Measurements from ENCODE around the gene NLRP3. TPM values are rescaled to one million over a fixed set of nuclear protein-coding genes. Genes with fewer than 3 reads are reported as not detected.

The NLRP3 gene
- total RNA-seq, 1 donor from 2014 or later = 0.09 TPM

DNA sequence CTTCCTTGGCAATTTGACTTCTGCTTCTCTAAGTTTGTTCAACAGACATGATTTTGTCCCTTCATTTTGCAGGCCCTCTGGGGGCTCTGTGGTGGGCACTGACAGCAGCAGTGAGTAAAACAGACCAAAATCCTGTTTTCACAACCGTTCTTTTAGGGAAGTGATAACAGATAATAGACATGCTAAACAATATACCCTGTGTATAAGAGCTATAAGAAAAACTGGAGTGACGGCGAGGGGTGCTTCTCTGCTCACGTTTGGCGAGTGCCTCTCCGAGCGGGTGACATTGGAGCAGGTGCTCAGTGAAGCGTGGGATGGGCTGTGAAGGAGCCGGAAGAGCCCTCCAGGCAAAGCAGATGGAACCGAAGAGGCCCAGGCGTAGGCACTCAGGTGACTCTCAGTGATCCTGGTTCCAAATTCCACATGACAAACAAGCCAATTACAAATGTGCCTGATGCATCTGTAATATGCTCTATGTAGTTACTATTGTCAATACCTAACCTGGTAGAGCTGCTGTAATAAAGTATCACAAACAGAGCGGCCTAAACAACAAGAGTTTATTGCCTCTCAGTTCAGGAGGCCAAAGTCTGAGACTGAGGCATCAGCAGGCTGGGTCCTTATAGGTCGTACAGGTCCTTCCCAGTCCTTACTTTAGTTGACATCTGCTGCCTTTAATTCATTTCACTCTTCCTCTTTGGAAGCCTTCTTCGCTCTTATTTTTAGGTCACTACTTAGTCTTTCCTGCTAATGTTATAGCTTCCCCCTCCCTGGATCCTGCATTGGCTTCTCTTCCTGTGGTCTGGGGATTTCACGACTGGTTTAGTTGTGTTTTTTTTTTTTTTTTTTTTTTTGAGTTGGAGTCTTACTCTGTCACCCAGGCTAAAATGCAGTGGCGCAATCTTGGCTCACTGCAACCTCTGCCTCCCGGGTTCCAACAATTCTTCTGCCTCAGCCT, 21.9 kb downstream of the NLRP3 start:
- H3K4me3 ChIP-seq (ENCODE audit: insufficient read depth, low read depth, low read length) = no peak overlapping the region
- H2AFZ ChIP-seq (ENCODE audit: low read depth, low read length) = no peak overlapping the region
- no peaks in the 10 kb centered on the region for H3K4me1 Mint-ChIP-seq (ENCODE audit: low read depth, unreplicated experiment)
- TF ChIP-seq CTCF (IDR thresholded peaks at IDR 0.05; ENCODE audit: insufficient read depth, low read depth, low read length) (no peak), EZH2 (IDR thresholded peaks at IDR 0.05; ENCODE audit: insufficient read depth, low read length) (no peak)
- H3K36me3 Mint-ChIP-seq (ENCODE audit: low read depth, unreplicated experiment) = no peaks in the 10 kb centered on the region
- H3K4me3 Mint-ChIP-seq (ENCODE audit: unreplicated experiment) = no peak overlapping the region
- FAIRE-seq = no peak
- peaks cover 2% of the 10 kb centered on the region for H3K9me3 Mint-ChIP-seq (ENCODE audit: unreplicated experiment)
- H3K36me3 ChIP-seq (ENCODE audit: insufficient read depth, low read length) = no peaks in the 10 kb centered on the region
- no peak overlapping the region for H3K9ac ChIP-seq (ENCODE audit: low read length)
- no peaks in the 10 kb centered on the region for H3K9me3 ChIP-seq (ENCODE audit: insufficient read depth, low read depth, low read length)
- H3K4me1 ChIP-seq (ENCODE audit: insufficient read depth, low read length) = no peaks in the 10 kb centered on the region
- DNase-seq (ENCODE audit: low read depth) = no peak
- H3K4me2 ChIP-seq (ENCODE audit: low read length) = no peak overlapping the region
- H3K27me3 Mint-ChIP-seq (ENCODE audit: low read depth, unreplicated experiment) = peaks cover 14% of the 10 kb centered on the region
- H3K27ac ChIP-seq (ENCODE audit: low read depth, low read length) = no peak overlapping the region
- no peak overlapping the region for H3K27ac Mint-ChIP-seq (ENCODE audit: unreplicated experiment)
- no peaks in the 10 kb centered on the region for H3K79me2 ChIP-seq (ENCODE audit: insufficient read depth, low read length)
- no peaks in the 10 kb centered on the region for H4K20me1 ChIP-seq (ENCODE audit: insufficient read depth, low read length)
- no peaks in the 10 kb centered on the region for H3K27me3 ChIP-seq (ENCODE audit: insufficient read depth, low read length)

DNA sequence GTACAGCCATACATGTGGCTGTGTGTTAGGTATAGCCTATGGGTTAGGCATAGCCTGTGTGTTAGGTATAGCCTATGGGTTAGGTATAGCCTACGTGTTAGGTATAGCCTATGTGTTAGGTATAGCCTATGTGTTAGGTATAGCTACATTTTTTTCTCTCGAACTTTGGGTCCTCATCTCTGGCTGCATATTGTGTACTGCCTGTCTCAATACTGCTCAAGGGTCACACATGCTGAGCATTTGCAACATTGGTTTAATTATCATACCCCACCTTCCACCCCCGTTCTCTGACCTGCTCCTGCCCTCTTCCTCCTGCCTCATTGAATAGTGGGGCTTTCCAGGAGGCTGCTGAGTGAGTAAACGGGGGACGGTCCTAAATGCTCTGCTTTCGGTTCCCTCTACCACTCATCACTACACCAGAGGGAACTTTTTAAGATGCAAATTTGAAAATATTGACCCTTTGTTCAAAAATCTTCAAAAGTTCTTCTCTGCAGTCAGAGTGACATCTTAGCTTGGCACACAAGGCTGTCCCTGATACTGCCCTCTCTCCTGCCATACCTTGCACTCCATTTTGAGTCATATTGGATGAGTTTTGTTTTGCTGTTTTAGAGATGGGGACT, 24.1 kb downstream of the NLRP3 start:
- Histone ChIP-seq H3K36me3 (ENCODE audit: insufficient read depth, low read length) (no peaks in the 10 kb centered on the region), H3K4me3 (ENCODE audit: insufficient read depth, low read depth, low read length) (no peak overlapping the region), H3K9me3 (ENCODE audit: insufficient read depth, low read depth, low read length) (no peaks in the 10 kb centered on the region), H2AFZ (ENCODE audit: low read depth, low read length) (no peak overlapping the region), H3K9ac (ENCODE audit: low read length) (no peak overlapping the region), H3K27ac (ENCODE audit: low read depth, low read length) (no peak overlapping the region), H3K4me1 (ENCODE audit: insufficient read depth, low read length) (no peaks in the 10 kb centered on the region), H3K79me2 (ENCODE audit: insufficient read depth, low read length) (no peaks in the 10 kb centered on the region), H3K4me2 (ENCODE audit: low read length) (no peak overlapping the region), H4K20me1 (ENCODE audit: insufficient read depth, low read length) (no peaks in the 10 kb centered on the region), H3K27me3 (ENCODE audit: insufficient read depth, low read length) (no peaks in the 10 kb centered on the region)
- DNase-seq (ENCODE audit: low read depth) (no peak), FAIRE-seq (no peak)
- no peak overlapping the region for H3K27ac Mint-ChIP-seq (ENCODE audit: unreplicated experiment)
- peaks cover 2% of the 10 kb centered on the region for H3K9me3 Mint-ChIP-seq (ENCODE audit: unreplicated experiment)
- H3K4me3 Mint-ChIP-seq (ENCODE audit: unreplicated experiment) = no peak overlapping the region
- TF ChIP-seq CTCF (IDR thresholded peaks at IDR 0.05; ENCODE audit: insufficient read depth, low read depth, low read length) (no peak), EZH2 (IDR thresholded peaks at IDR 0.05; ENCODE audit: insufficient read depth, low read length) (no peak)
- H3K36me3 Mint-ChIP-seq (ENCODE audit: low read depth, unreplicated experiment) = no peaks in the 10 kb centered on the region
- H3K4me1 Mint-ChIP-seq (ENCODE audit: low read depth, unreplicated experiment) = no peaks in the 10 kb centered on the region
- peaks cover 15% of the 10 kb centered on the region for H3K27me3 Mint-ChIP-seq (ENCODE audit: low read depth, unreplicated experiment)
